Smooth muscle cell (in vitro differentiated cells): ENCODE measurements around the gene KHDC1. TPM values are rescaled to one million over a fixed set of nuclear protein-coding genes. Genes with fewer than 3 reads are reported as not detected.
A peak's percentile ranks its signal among the peaks of the same experiment; 100 is the strongest.

Source experiments
- DNase-seq: peaks from one replicate; lab custom pipeline; 2025; ENCODE audit not compliant: unreplicated experiment; lab: John Stamatoyannopoulos, UW
- H2AFZ ChIP-seq: fragments of 200-600 bp; sonication (generic); 2 replicates; pipeline ENCODE4 v1.6.0; 2016; ENCODE audit warnings: antibody characterized with exemption, low read depth, mild to moderate bottlenecking
- H3F3A ChIP-seq: fragments of 200-600 bp; sonication (generic); 2 replicates; pipeline ENCODE4 v1.6.0; 2017; ENCODE audit warnings: antibody characterized with exemption, low read depth
- H3K27ac ChIP-seq: fragments of 200-600 bp; sonication (generic); 2 replicates; pipeline ENCODE4 v1.5.1; 2016; ENCODE audit warnings: low read depth, mild to moderate bottlenecking
- H3K27me3 ChIP-seq: fragments of 200-600 bp; sonication (generic); 2 replicates; pipeline ENCODE4 v1.6.1; 2016; ENCODE audit warnings: low read depth, mild to moderate bottlenecking
- H3K36me3 ChIP-seq: fragments of 200-600 bp; sonication (generic); 2 replicates; pipeline ENCODE4 v1.5.1; 2016; ENCODE audit warnings: low read depth
- H3K4me1 ChIP-seq: fragments of 200-600 bp; sonication (generic); 2 replicates; pipeline ENCODE4 v1.5.1; 2016; ENCODE audit warnings: low read depth
- H3K4me2 ChIP-seq: fragments of 200-600 bp; sonication (generic); 2 replicates; pipeline ENCODE4 v1.6.0; 2016; ENCODE audit warnings: mild to moderate bottlenecking
- H3K4me3 ChIP-seq: fragments of 200-600 bp; sonication (generic); 2 replicates; pipeline ENCODE4 v1.5.1; 2016; ENCODE audit warnings: mild to moderate bottlenecking
- H3K79me2 ChIP-seq: fragments of 200-600 bp; sonication (generic); 2 replicates; pipeline ENCODE4 v1.6.0; 2016; ENCODE audit warnings: low read depth, mild to moderate bottlenecking
- H3K9ac ChIP-seq: fragments of 200-600 bp; sonication (generic); 2 replicates; pipeline ENCODE4 v1.6.0; 2016; ENCODE audit warnings: low read depth
- H3K9me3 ChIP-seq: fragments of 200-600 bp; sonication (generic); replicated peaks from 2 replicates; pipeline ENCODE4 v1.5.1; 2016; ENCODE audit warnings: low read depth
- H4K20me1 ChIP-seq: fragments of 200-600 bp; sonication (generic); 2 replicates; pipeline ENCODE4 v1.6.0; 2016; ENCODE audit warnings: low read depth
- WGBS: methylation state at CpG from one replicate; pipeline ENCODE4 v1.1.7; 2016; ENCODE audit warnings: low lambda C conversion rate; 5-methylcytosine and 5-hydroxymethylcytosine counted together
- polyA plus RNA-seq: library from polyadenylated mRNA; unstranded; fragments of >200 nt; fragmentation: Nextera tagmentation; extraction: Ambion mirVana; gene quantifications from 2 replicates; pipeline ENCODE4 v1.2.1, GENCODE V29; 2016
- total RNA-seq: library from RNA; depleted of rRNA; stranded (reverse); fragments of >200 nt; gene quantifications from 2 replicates; pipeline ENCODE4 v1.2.3, GENCODE V29; 2014
- TF ChIP-seq, protein P1 (sequence below): fragments of 200-600 bp; sonication (generic); IDR thresholded peaks from 2 replicates; pipeline ENCODE4 v1.5.1; 2017; ENCODE audit warnings: borderline replicate concordance, mild to moderate bottlenecking, antibody characterized with exemption; ENCODE audit not compliant: insufficient read depth, poor library complexity, severe bottlenecking

The KHDC1 gene
- total and polyA plus RNA-seq, 2 experiments from 2014 or later, result 1.6 to 8.0 TPM

DNA sequence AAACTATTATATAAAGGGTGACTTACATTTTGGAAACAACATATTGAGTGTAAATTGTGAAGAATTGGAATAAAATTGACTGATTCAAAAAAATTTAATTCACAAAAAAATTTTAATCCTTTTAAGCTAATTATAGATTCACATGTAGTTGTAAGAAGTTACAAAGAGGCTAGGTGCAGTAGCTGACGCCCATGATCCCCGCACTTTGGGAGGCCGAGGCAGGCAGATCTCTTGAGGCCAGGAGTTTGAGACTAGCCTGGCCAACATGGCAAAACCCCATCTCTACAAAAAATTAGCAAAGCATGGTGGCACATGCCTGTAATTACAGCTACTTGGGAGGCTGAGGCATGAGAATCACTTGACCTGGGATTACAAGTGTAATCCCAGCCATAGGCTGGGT, 30.3 kb upstream of the KHDC1 start:
- H3K79me2 ChIP-seq, result no peaks in the 10 kb centered on the region
- WGBS, result 100% methylated on average over 3 of the region's 3 CpGs
- no peak overlapping the region for H2AFZ ChIP-seq
- TF ChIP-seq, protein P1, sequence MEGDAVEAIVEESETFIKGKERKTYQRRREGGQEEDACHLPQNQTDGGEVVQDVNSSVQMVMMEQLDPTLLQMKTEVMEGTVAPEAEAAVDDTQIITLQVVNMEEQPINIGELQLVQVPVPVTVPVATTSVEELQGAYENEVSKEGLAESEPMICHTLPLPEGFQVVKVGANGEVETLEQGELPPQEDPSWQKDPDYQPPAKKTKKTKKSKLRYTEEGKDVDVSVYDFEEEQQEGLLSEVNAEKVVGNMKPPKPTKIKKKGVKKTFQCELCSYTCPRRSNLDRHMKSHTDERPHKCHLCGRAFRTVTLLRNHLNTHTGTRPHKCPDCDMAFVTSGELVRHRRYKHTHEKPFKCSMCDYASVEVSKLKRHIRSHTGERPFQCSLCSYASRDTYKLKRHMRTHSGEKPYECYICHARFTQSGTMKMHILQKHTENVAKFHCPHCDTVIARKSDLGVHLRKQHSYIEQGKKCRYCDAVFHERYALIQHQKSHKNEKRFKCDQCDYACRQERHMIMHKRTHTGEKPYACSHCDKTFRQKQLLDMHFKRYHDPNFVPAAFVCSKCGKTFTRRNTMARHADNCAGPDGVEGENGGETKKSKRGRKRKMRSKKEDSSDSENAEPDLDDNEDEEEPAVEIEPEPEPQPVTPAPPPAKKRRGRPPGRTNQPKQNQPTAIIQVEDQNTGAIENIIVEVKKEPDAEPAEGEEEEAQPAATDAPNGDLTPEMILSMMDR, result no peak
- H3K9ac ChIP-seq, result no peak overlapping the region
- H3K27me3 ChIP-seq, result no peaks in the 10 kb centered on the region
- no peaks in the 10 kb centered on the region for H4K20me1 ChIP-seq
- H3K9me3 ChIP-seq, result no peaks in the 10 kb centered on the region
- H3K36me3 ChIP-seq, result no peaks in the 10 kb centered on the region
- H3K27ac ChIP-seq, result no peak overlapping the region
- H3K4me2 ChIP-seq, result no peak overlapping the region
- DNase-seq, result no peak
- H3F3A ChIP-seq, result no peaks in the 10 kb centered on the region
- no peak overlapping the region for H3K4me3 ChIP-seq
- H3K4me1 ChIP-seq, result no peaks in the 10 kb centered on the region

DNA sequence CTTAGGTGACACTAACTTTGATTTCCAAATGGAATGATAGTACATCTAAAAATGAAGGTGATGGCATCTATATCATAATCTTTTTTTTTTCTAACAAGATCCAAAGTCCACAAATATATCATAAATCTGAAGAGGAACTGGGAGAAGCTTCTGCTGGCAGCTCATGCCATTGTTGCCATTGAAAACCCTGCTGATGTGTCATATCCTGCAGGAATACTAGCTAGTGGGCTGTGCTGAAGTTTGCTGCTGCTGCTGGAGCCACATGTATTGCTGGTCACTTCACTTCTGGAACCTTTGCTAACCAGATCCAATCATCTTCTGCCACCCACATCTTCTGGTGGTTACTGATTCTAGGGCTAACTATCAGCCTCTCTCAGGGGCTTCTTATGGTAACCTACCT, 27.4 kb upstream of the KHDC1 start:
- Histone ChIP-seq H3F3A (no peaks in the 10 kb centered on the region), H3K79me2 (no peaks in the 10 kb centered on the region), H3K27me3 (no peaks in the 10 kb centered on the region), H3K9me3 (no peaks in the 10 kb centered on the region), H3K4me1 (no peaks in the 10 kb centered on the region), H3K27ac (no peak overlapping the region), H4K20me1 (no peaks in the 10 kb centered on the region), H3K4me2 (no peak overlapping the region), H3K9ac (no peak overlapping the region), H3K4me3 (no peak overlapping the region), H3K36me3 (no peaks in the 10 kb centered on the region), H2AFZ (no peak overlapping the region)
- DNase-seq, result no peak
- TF ChIP-seq, protein P1, result no peak

DNA sequence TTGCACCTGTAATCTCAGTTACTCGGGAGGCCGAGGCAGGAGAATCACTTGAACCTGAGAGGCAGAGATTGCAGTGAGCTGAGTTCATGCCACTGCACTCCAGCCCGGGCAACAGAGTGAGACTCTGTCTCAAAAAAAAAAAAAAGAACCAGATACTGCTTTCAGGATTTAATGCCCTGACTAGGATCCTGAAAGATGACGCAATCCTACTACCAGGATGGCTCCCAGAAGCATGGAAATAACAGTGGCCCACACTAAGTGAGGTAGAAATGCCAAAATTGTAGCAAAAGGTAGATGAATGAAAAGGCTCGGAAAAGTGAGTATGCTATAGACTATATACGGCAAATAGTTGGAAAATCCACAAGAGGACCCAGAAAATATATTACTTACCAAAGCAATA, 23.8 kb upstream of the KHDC1 start:
- Histone ChIP-seq H3K27me3 (no peaks in the 10 kb centered on the region), H3K9me3 (no peaks in the 10 kb centered on the region), H3K4me1 (no peaks in the 10 kb centered on the region), H3K4me3 (no peak overlapping the region), H3F3A (no peaks in the 10 kb centered on the region), H4K20me1 (no peaks in the 10 kb centered on the region), H3K27ac (no peak overlapping the region), H3K4me2 (no peak overlapping the region), H3K9ac (no peak overlapping the region), H2AFZ (no peak overlapping the region), H3K79me2 (no peaks in the 10 kb centered on the region), H3K36me3 (no peaks in the 10 kb centered on the region)
- TF ChIP-seq, protein P1, result no peak
- 88% methylated on average over 6 of the region's 6 CpGs for WGBS
- DNase-seq, result no peak

GRCh38 chr6:73285674-73286283, 22.8 kb upstream of the KHDC1 start:
- 52% methylated on average over 3 of the region's 3 CpGs for WGBS
- H3K9me3 ChIP-seq, result no peaks in the 10 kb centered on the region
- H3K9ac ChIP-seq, result no peak overlapping the region
- no peaks in the 10 kb centered on the region for H3K4me1 ChIP-seq
- H4K20me1 ChIP-seq, result no peaks in the 10 kb centered on the region
- H3K79me2 ChIP-seq, result no peaks in the 10 kb centered on the region
- H3K27me3 ChIP-seq, result no peaks in the 10 kb centered on the region
- no peak overlapping the region for H3K4me3 ChIP-seq
- TF ChIP-seq, protein P1, result peak; percentile 50
- H3K27ac ChIP-seq, result no peak overlapping the region
- H2AFZ ChIP-seq, result no peak overlapping the region
- H3K4me2 ChIP-seq, result no peak overlapping the region
- H3K36me3 ChIP-seq, result no peaks in the 10 kb centered on the region
- DNase-seq, result no peak
- no peaks in the 10 kb centered on the region for H3F3A ChIP-seq
